AG04450 (cell line): Measurements from ENCODE around the gene AMBP. TPM values are rescaled to one million over a fixed set of nuclear protein-coding genes. Genes with fewer than 3 reads are reported as not detected.

ENCODE experiments used
- CTCF ChIA-PET: fragments of 300-600, 350-600 bp; formaldehyde crosslinking; extraction: SDS; loops from one replicate; lab custom pipeline; 2022; ENCODE audit warnings: antibody characterized with exemption, inconsistent platforms; lab: Charles Lee
- POLR2A ChIA-PET: fragments of 350-600 bp; formaldehyde crosslinking; extraction: SDS; loops from one replicate; lab custom pipeline; 2021; ENCODE audit warnings: antibody characterized with exemption, inconsistent platforms; lab: Yijun Ruan, JAX
- DNase-seq: peaks from one replicate; pipeline ENCODE4 v3.0.0-alpha.2; 2011; ENCODE audit warnings: low read depth, low spot score
- H3K27ac ChIP-seq: one replicate; pipeline ENCODE4 v1.5.1; 2012; ENCODE audit warnings: low read depth, low read length, control low read depth
- H3K27me3 ChIP-seq: one replicate; pipeline ENCODE4 v1.6.0; 2012; ENCODE audit warnings: low read length; ENCODE audit not compliant: control insufficient read depth, insufficient read depth
- H3K4me3 ChIP-seq: 2 replicates; pipeline ENCODE4 v1.5.1; 2011; ENCODE audit warnings: mild to moderate bottlenecking, low read depth, low read length, control low read depth
- H3K9me3 ChIP-seq: 2 replicates; pipeline ENCODE4 v1.5.1; 2012; ENCODE audit warnings: low read length; ENCODE audit not compliant: control insufficient read depth, insufficient read depth
- polyA plus RNA-seq: library from polyadenylated mRNA; depleted of rRNA; stranded (reverse); fragments of >200 nt; gene quantifications from 2 replicates; pipeline ENCODE4 v1.2.3, GENCODE V29; 2011
- TF ChIP-seq, protein P1 (sequence below): IDR thresholded peaks from 2 replicates; pipeline ENCODE4 v1.5.1; 2011; ENCODE audit warnings: low read depth, low read length, control low read depth, inconsistent platforms

Gene AMBP
- polyA plus RNA-seq, 1 experiment = 0.74 TPM

DNA sequence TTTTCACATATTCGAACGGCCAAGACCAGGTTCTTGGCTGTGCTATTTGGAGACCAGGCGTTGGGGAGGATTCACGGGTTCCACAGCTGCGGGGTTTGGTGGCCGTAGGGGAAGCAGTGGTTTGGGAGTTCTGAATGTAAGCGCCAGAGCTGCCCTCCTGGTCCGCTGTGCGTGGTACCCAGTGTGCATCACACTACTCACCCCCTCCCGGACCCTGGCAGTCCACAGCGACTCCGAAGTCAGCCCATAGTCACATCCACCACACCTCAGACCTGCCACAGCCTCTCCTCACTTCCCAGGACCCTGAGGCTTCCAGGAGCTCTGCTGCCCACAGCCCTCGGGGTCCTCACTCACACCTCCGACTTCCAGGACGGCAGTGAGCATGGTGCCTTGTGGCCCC is 26.8 kb downstream of the AMBP start:
- CTCF ChIA-PET = interaction anchor here (0.6 kb wide), 1 partner anchor 175 kb away, joined by 5 read pairs; no protein-coding TSS in a partner anchor
- no peaks in the 10 kb centered on the region; the same call in 1 of the 2 replicates for H3K9me3 ChIP-seq
- no peak overlapping the region for H3K27ac ChIP-seq
- TF ChIP-seq, protein P1, sequence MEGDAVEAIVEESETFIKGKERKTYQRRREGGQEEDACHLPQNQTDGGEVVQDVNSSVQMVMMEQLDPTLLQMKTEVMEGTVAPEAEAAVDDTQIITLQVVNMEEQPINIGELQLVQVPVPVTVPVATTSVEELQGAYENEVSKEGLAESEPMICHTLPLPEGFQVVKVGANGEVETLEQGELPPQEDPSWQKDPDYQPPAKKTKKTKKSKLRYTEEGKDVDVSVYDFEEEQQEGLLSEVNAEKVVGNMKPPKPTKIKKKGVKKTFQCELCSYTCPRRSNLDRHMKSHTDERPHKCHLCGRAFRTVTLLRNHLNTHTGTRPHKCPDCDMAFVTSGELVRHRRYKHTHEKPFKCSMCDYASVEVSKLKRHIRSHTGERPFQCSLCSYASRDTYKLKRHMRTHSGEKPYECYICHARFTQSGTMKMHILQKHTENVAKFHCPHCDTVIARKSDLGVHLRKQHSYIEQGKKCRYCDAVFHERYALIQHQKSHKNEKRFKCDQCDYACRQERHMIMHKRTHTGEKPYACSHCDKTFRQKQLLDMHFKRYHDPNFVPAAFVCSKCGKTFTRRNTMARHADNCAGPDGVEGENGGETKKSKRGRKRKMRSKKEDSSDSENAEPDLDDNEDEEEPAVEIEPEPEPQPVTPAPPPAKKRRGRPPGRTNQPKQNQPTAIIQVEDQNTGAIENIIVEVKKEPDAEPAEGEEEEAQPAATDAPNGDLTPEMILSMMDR = no peak
- H3K27me3 ChIP-seq = no peaks in the 10 kb centered on the region
- no peak overlapping the region for H3K4me3 ChIP-seq
- DNase-seq = no peak
- POLR2A ChIA-PET = no interaction called here

DNA sequence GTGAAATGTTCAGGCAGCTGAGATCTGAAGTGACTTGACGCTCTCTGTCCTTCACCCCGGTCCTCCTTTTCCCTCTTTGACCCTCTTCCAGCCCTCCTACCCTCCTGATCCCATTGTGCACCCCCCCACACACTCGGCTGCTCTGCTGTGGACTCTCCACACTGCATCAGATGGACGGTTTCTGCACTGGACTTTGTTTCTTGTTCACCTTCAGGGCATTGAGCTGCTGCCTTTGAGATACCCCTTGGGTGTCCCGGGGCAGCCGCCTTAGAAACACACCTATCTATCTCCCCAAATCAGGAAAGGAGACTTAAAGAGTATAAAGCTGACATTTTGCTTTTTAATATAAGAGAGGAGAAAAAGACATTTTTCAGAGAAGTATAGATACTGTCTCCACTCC is 27.5 kb downstream of the AMBP start:
- Histone ChIP-seq H3K27ac (no peak overlapping the region), H3K27me3 (no peaks in the 10 kb centered on the region), H3K4me3 (no peak overlapping the region), H3K9me3 (no peaks in the 10 kb centered on the region; the same call in 1 of the 2 replicates)
- DNase-seq = no peak
- TF ChIP-seq, protein P1 = no peak
- CTCF ChIA-PET = no interaction called here
- POLR2A ChIA-PET = no interaction called here

DNA sequence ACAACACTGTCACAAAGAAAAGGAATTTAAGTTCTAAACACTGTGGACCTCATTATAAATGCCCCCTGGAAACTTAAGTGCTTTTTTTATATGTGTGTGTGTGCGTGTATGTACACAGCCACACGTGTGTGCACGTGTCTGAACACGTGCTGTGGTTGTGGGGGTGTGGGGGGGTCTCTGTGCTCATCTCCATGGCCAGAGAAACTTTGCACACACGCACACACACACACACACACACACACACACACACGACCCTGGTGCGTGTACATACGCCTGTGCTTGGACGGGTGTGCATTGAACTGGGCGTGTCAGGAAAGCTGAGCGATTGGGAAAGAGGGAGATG is 27.9 kb downstream of the AMBP start:
- Histone ChIP-seq H3K4me3 (no peak overlapping the region), H3K27me3 (no peaks in the 10 kb centered on the region), H3K9me3 (no peaks in the 10 kb centered on the region; the same call in 1 of the 2 replicates), H3K27ac (no peak overlapping the region)
- ChIA-PET POLR2A (no interaction called here), CTCF (no interaction called here)
- no peak for DNase-seq
- TF ChIP-seq, protein P1 = no peak

DNA sequence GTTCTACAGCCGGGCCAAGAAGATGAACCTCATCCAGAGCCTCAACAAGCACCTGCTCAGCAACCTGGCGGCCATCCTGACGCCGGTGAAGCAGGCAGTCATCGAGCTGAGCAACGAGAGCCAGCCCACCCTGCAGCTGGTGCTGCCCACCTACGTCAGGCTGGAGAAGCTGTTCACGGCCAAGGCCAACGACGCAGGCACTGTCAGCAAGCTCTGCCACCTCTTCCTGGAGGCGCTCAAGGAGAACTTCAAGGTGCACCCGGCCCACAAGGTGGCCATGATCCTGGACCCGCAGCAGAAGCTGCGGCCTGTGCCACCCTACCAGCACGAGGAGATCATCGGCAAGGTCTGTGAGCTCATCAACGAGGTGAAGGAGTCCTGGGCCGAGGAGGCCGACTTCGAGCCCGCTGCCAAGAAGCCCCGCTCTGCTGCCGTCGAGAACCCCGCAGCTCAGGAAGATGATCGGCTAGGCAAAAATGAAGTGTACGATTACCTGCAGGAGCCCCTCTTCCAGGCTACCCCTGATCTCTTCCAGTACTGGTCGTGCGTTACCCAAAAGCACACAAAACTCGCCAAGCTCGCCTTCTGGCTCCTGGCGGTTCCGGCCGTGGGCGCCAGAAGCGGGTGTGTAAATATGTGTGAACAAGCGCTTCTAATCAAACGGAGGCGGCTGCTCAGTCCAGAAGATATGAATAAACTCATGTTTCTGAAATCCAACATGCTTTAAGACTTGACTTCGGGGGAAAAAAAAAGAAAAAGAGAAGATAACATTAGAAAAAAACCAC is 28.5 kb downstream of the AMBP start:
- Histone ChIP-seq H3K27me3 (no peaks in the 10 kb centered on the region), H3K9me3 (no peaks in the 10 kb centered on the region; the same call in 1 of the 2 replicates), H3K27ac (no peak overlapping the region), H3K4me3 (no peak overlapping the region)
- DNase-seq = no peak
- CTCF ChIA-PET = interaction anchor here (0.9 to 1.2 kb wide), 2 partner anchors 33 to 173 kb away, joined by 3 read pairs; no protein-coding TSS in a partner anchor
- POLR2A ChIA-PET = no interaction called here
- TF ChIP-seq, protein P1 = no peak
